Loucy (cell line): ENCODE results near the gene TRIM75.

Experiments used
- H2AFZ ChIP-seq: fragments of 200-600 bp; sonication (generic); 2 replicates; pipeline ENCODE4 v1.6.0; 2016; ENCODE audit warnings: antibody characterized with exemption, mild to moderate bottlenecking, low read length, moderate library complexity
- H3F3A ChIP-seq: fragments of 200-600 bp; 2 replicates; pipeline ENCODE4 v1.6.0; 2016; ENCODE audit warnings: antibody characterized with exemption, low read depth, mild to moderate bottlenecking
- H3K27me3 ChIP-seq: fragments of 200-600 bp; sonication (generic); 2 replicates; pipeline ENCODE4 v1.6.1; 2014; ENCODE audit warnings: low read length, mild to moderate bottlenecking; ENCODE audit not compliant: insufficient read depth, poor library complexity, severe bottlenecking
- H3K36me3 ChIP-seq: fragments of 200-600 bp; sonication (generic); 2 replicates; pipeline ENCODE4 v1.6.1; 2016; ENCODE audit warnings: low read length; ENCODE audit not compliant: insufficient read depth
- H3K4me1 ChIP-seq: fragments of 200-600 bp; sonication (generic); 2 replicates; pipeline ENCODE4 v1.5.1; 2014; ENCODE audit warnings: low read length, mild to moderate bottlenecking; ENCODE audit not compliant: insufficient read depth, poor library complexity, severe bottlenecking
- H3K4me2 ChIP-seq: fragments of 200-600 bp; sonication (generic); 2 replicates; pipeline ENCODE4 v1.6.0; 2014; ENCODE audit warnings: antibody characterized with exemption, low read length, low read depth, mild to moderate bottlenecking; ENCODE audit not compliant: poor library complexity, severe bottlenecking
- H3K4me3 ChIP-seq: fragments of 200-600 bp; sonication (generic); 2 replicates; pipeline ENCODE4 v1.5.1; 2014; ENCODE audit warnings: low read length, mild to moderate bottlenecking, mixed read lengths; ENCODE audit not compliant: poor library complexity, severe bottlenecking
- H3K79me2 ChIP-seq: fragments of 200-600 bp; sonication (generic); 2 replicates; pipeline ENCODE4 v1.6.1; 2014; ENCODE audit warnings: low read length; ENCODE audit not compliant: insufficient read depth
- H3K9ac ChIP-seq: fragments of 200-600 bp; sonication (generic); 2 replicates; pipeline ENCODE4 v1.6.0; 2014; ENCODE audit warnings: mild to moderate bottlenecking, low read depth, low read length, moderate library complexity; ENCODE audit not compliant: poor library complexity, severe bottlenecking
- H3K9me2 ChIP-seq: fragments of 200-600 bp; sonication (generic); replicated peaks from 2 replicates; pipeline ENCODE4 v1.6.1; 2016; ENCODE audit warnings: low read depth, low read length, mixed read lengths
- H3K9me3 ChIP-seq: fragments of 200-600 bp; sonication (generic); 2 replicates; pipeline ENCODE4 v1.6.1; 2014; ENCODE audit warnings: mild to moderate bottlenecking, antibody characterized with exemption, low read length, low read depth; ENCODE audit not compliant: insufficient read depth
- H4K20me1 ChIP-seq: fragments of 200-600 bp; sonication (generic); 2 replicates; pipeline ENCODE4 v1.6.0; 2014; ENCODE audit warnings: antibody characterized with exemption, low read length, mild to moderate bottlenecking; ENCODE audit not compliant: insufficient read depth, poor library complexity, severe bottlenecking
- CTCF ChIP-seq: fragments of 200-600 bp; sonication (generic); conservative IDR thresholded peaks from 2 replicates; pipeline ENCODE4 v1.5.1; 2014; ENCODE audit warnings: mild to moderate bottlenecking, antibody characterized with exemption, low read length
- EZH2phosphoT487 ChIP-seq: fragments of 200-600 bp; IDR thresholded peaks from 2 replicates; pipeline ENCODE4 v1.6.1; 2018; ENCODE audit warnings: antibody characterized with exemption, mild to moderate bottlenecking, moderate library complexity, borderline replicate concordance

The TRIM75 gene

GRCh38 chr4:165053645-165054044 is at the start of gene TRIM75:
TRIM75 (plus strand) TSS chr4:165053866; CDS start chr4:165059148, 5,282 bp downstream.
- no peak within 1 kb of the TSS for H3K4me3 ChIP-seq
- no peaks in the 10 kb centered on the region for H4K20me1 ChIP-seq
- H2AFZ ChIP-seq: no peak within 1 kb of the TSS
- no peaks in the 10 kb centered on the region for H3F3A ChIP-seq
- H3K36me3 ChIP-seq: no peaks in the 10 kb centered on the region
- no peaks in the 10 kb centered on the region for H3K9me2 ChIP-seq
- H3K79me2 ChIP-seq: no peaks in the 10 kb centered on the region
- H3K9me3 ChIP-seq: no peaks in the 10 kb centered on the region
- H3K4me2 ChIP-seq: no peak within 1 kb of the TSS
- H3K4me1 ChIP-seq: no peaks in the 10 kb centered on the region
- TF ChIP-seq CTCF: no peak
- no peak for TF ChIP-seq EZH2phosphoT487
- H3K9ac ChIP-seq: no peak within 1 kb of the TSS
- H3K27me3 ChIP-seq: no peaks in the 10 kb centered on the region

- H3K4me1 ChIP-seq: no peaks in the 10 kb centered on the region
- no peaks in the 10 kb centered on the region for H3K27me3 ChIP-seq
- no peak overlapping the region for H3K9ac ChIP-seq
- H2AFZ ChIP-seq: peak overlapping the region; percentile 36; the same call in 1 of the 2 replicates
- H3K9me2 ChIP-seq: no peaks in the 10 kb centered on the region
- H3K4me2 ChIP-seq: no peak overlapping the region
- no peaks in the 10 kb centered on the region for H4K20me1 ChIP-seq
- no peaks in the 10 kb centered on the region for H3F3A ChIP-seq
- no peaks in the 10 kb centered on the region for H3K79me2 ChIP-seq
- no peaks in the 10 kb centered on the region for H3K9me3 ChIP-seq
- H3K4me3 ChIP-seq: no peak overlapping the region
- TF ChIP-seq EZH2phosphoT487: no peak
- TF ChIP-seq CTCF: no peak
- no peaks in the 10 kb centered on the region for H3K36me3 ChIP-seq
Observed at GRCh38 chr4:165005352-165005925, 48.2 kb upstream of the TRIM75 start.

- no peak overlapping the region for H3K9ac ChIP-seq
- no peaks in the 10 kb centered on the region for H3K36me3 ChIP-seq
- no peaks in the 10 kb centered on the region for H3F3A ChIP-seq
- H3K4me3 ChIP-seq: no peak overlapping the region
- no peaks in the 10 kb centered on the region for H3K4me1 ChIP-seq
- H3K27me3 ChIP-seq: no peaks in the 10 kb centered on the region
- no peak overlapping the region for H3K4me2 ChIP-seq
- no peaks in the 10 kb centered on the region for H3K9me2 ChIP-seq
- no peak for TF ChIP-seq CTCF
- no peak for TF ChIP-seq EZH2phosphoT487
- H3K79me2 ChIP-seq: no peaks in the 10 kb centered on the region
- no peaks in the 10 kb centered on the region for H3K9me3 ChIP-seq
- no peak overlapping the region for H2AFZ ChIP-seq
- H4K20me1 ChIP-seq: no peaks in the 10 kb centered on the region
Observed at GRCh38 chr4:165006456-165006855, 47.2 kb upstream of the TRIM75 start.
